BE2C (cell line): ENCODE measurements around the gene LBHD2.

Source experiments
- DNase-seq: peaks from one replicate; pipeline ENCODE4 v3.0.0-alpha.2; 2020
- H3K27me3 ChIP-seq: fragments of 250-450 bp; sonication (Bioruptor Pico); 2 replicates; pipeline ENCODE4 v1.5.1; 2020; ENCODE audit warnings: mild to moderate bottlenecking
- H3K36me3 ChIP-seq: fragments of 250-450 bp; sonication (Bioruptor Pico); 2 replicates; pipeline ENCODE4 v1.5.1; 2020; ENCODE audit warnings: mild to moderate bottlenecking
- H3K4me1 ChIP-seq: fragments of 250-450 bp; sonication (Bioruptor Pico); 2 replicates; pipeline ENCODE4 v1.5.1; 2020
- H3K4me3 ChIP-seq: 2 replicates; pipeline ENCODE4 v1.5.1; 2011; ENCODE audit warnings: low read depth, low read length
- H3K9me3 ChIP-seq: fragments of 250-450 bp; sonication (Bioruptor Pico); 2 replicates; pipeline ENCODE4 v1.5.1; 2020
- TF ChIP-seq, protein P1 (sequence below): IDR thresholded peaks from 2 replicates; pipeline ENCODE4 v1.5.1; 2012; ENCODE audit warnings: mild to moderate bottlenecking, low read depth, low read length

LBHD2 gene

DNA sequence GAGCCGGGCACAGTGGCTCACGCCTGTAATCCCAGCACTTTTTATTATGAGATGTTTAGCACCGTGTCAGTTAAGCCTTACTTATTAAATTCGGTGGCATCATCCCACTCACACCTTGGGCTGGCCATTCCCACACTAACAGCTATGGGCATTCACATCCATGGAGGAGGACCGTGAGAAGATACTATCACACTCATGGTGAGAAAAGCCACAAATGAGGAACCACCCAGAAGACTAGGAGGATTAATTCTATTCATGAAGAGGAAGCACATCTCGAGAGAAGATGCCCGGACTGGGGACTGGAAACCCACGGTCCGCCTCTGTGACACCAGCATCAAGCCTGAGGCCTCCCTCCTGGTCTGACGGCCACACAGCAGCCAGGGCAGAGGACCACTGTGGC lies 31.6 kb upstream of the LBHD2 start:
- no peak for DNase-seq
- TF ChIP-seq, protein P1, sequence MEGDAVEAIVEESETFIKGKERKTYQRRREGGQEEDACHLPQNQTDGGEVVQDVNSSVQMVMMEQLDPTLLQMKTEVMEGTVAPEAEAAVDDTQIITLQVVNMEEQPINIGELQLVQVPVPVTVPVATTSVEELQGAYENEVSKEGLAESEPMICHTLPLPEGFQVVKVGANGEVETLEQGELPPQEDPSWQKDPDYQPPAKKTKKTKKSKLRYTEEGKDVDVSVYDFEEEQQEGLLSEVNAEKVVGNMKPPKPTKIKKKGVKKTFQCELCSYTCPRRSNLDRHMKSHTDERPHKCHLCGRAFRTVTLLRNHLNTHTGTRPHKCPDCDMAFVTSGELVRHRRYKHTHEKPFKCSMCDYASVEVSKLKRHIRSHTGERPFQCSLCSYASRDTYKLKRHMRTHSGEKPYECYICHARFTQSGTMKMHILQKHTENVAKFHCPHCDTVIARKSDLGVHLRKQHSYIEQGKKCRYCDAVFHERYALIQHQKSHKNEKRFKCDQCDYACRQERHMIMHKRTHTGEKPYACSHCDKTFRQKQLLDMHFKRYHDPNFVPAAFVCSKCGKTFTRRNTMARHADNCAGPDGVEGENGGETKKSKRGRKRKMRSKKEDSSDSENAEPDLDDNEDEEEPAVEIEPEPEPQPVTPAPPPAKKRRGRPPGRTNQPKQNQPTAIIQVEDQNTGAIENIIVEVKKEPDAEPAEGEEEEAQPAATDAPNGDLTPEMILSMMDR = no peak
- H3K27me3 ChIP-seq = no peaks in the 10 kb centered on the region
- H3K36me3 ChIP-seq = no peaks in the 10 kb centered on the region; the same call in 1 of the 2 replicates
- H3K9me3 ChIP-seq = no peaks in the 10 kb centered on the region; the same call in 1 of the 2 replicates
- no peak overlapping the region for H3K4me3 ChIP-seq
- no peaks in the 10 kb centered on the region; the same call in 1 of the 2 replicates for H3K4me1 ChIP-seq

DNA sequence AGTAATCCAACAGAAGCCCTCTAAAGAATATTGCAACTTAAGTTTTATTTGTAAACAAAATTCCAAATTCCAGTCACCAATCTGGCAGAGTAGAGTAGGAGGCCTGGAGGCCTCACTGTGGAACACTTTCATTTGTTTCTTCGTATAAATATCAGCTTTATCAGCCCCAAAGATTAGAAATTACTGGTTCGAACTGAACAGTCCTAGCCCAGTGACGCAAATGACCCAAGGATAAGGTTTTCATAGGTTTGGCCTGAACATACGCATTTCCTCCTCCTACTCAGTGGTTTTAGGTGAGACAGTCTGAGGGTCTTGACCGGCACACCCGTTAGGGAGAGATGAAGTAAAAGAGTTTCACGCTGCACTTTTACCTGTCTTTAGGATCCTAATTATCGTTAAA lies 28.3 kb upstream of the LBHD2 start:
- Histone ChIP-seq H3K36me3 (no peaks in the 10 kb centered on the region; the same call in 1 of the 2 replicates), H3K27me3 (no peaks in the 10 kb centered on the region), H3K4me1 (no peaks in the 10 kb centered on the region; the same call in 1 of the 2 replicates), H3K9me3 (no peaks in the 10 kb centered on the region; the same call in 1 of the 2 replicates), H3K4me3 (peak overlapping the region; percentile 76)
- DNase-seq = no peak
- TF ChIP-seq, protein P1 = no peak

DNA sequence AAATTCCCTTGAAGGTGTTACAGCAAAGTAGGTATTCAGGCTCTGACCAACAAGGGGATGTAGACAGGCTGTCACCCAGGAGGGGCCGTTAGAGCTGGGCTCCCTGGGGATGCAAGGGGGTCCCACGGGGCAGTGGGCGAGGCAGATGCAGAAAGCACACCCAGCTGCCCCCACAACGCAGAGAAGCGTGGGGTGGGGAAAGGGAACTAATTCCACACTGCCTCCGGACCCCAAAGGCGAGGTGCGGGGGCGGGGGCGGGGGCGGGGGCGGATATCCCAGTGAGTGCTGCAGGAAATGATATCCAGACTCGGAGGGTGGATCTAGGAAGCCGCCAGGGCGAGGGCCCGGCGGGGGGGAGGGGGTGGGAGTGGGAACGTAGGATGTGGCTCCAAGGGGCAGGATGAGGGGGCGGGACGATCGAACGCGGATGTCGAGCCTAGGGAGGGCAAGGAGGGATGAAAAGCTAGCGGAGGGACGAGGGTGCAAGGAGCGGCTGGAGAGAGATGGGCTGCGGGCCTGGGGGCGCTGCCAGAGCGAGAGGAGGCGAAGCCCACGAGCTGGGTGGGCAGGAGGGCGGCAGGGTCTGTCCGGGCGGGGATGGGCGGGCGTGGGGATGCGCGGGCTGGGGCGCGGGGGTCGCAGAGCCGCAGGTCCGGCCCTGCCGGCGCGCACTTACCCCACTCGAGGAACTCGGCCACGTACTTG lies 27.5 kb upstream of the LBHD2 start:
- Histone ChIP-seq H3K36me3 (no peaks in the 10 kb centered on the region; the same call in 1 of the 2 replicates), H3K4me3 (peak overlapping the region; percentile 76), H3K4me1 (no peaks in the 10 kb centered on the region; the same call in 1 of the 2 replicates), H3K9me3 (no peaks in the 10 kb centered on the region; the same call in 1 of the 2 replicates), H3K27me3 (no peaks in the 10 kb centered on the region)
- DNase-seq = peak; percentile 91
- TF ChIP-seq, protein P1 = no peak

DNA sequence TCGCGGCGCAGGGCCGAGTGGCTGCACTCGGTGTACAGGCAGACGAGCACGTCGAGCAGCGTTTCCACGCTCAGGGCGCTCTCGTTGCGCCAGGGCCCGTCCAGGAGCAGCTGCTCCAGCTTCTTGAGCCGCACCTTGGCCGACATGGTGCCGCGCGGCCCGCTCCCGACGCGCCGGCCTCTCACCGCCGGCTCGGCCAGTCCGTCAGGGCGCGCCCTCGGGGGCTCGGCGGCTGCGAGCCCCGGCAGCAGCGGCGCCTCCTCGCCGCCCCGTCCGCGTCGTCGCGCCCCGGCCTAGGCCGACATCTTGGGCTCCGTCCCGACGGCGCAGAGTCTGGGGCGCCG lies 27.0 kb upstream of the LBHD2 start:
- H3K36me3 ChIP-seq = no peaks in the 10 kb centered on the region; the same call in 1 of the 2 replicates
- DNase-seq = peak; percentile 42
- TF ChIP-seq, protein P1 = no peak
- peak overlapping the region; percentile 76 for H3K4me3 ChIP-seq
- no peaks in the 10 kb centered on the region for H3K27me3 ChIP-seq
- H3K9me3 ChIP-seq = no peaks in the 10 kb centered on the region; the same call in 1 of the 2 replicates
- no peaks in the 10 kb centered on the region; the same call in 1 of the 2 replicates for H3K4me1 ChIP-seq

DNA sequence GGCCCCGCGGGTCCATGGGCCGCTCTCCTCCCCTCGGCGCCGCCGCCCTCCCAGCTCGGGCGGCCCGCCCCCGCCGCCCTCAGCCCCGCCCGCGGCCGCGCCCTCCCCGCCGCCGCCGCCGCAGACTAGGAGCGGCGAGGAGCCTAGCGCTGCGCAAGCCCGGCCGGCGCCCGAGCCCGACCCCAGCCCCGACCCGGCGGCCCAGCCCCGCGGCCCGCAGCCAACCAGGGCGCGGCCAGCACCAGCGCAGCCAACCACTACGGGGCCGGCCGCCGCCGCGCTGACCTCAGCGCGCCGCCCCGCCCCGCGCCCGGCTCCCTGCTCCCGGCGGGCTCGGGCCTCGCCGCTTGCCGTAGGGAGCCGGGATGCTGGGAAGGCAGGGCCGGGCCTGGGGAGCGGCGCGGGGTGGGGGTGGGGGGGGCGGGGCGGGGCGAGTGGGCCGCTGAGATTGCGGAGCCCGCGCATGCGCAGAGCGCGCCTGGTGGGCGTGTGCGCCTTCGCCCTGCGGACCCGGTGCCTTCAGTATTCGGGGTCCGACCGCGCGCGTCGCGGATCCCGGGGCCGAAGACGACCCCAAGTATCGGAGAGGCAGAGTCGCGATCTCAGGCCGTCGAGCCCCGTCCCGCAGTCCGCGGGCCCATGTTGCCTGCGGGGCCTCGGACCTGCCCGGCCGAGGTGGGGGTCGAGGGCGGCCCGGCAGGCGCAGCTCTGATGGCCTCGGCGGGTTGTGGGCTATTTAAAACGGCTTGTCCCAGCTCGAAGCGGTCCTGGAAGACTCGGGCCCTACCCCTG lies 26.4 kb upstream of the LBHD2 start, which contains the start of gene CDC42BPB:
TSS of gene CDC42BPB (minus strand) at position 178 of the 792 bp plus-strand sequence. CDS start 376 bp downstream, outside the sequence.
- DNase-seq = peak; percentile 95
- H3K27me3 ChIP-seq = no peaks in the 10 kb centered on the region
- H3K9me3 ChIP-seq = no peaks in the 10 kb centered on the region; the same call in 1 of the 2 replicates
- TF ChIP-seq, protein P1 = no peak
- H3K4me1 ChIP-seq = no peaks in the 10 kb centered on the region; the same call in 1 of the 2 replicates
- peak within 1 kb of the TSS; percentile 80 for H3K4me3 ChIP-seq
- no peaks in the 10 kb centered on the region; the same call in 1 of the 2 replicates for H3K36me3 ChIP-seq
